GM12891 (cell line): ENCODE measurements around the gene TBXAS1.

ENCODE experiments used
- DNase-seq: peaks from one replicate; pipeline ENCODE4 v3.0.0; 2011; ENCODE audit warnings: low spot score; ENCODE audit not compliant: insufficient read length
- FAIRE-seq: peaks from 2 replicates; lab custom pipeline; 2011; peaks lifted over from hg19 to GRCh38; lab: Jason Lieb, UNC
- PAX5 ChIP-seq: IDR thresholded peaks from 2 replicates; pipeline ENCODE4 v1.6.1; 2011; ENCODE audit warnings: low read length, moderate library complexity, mild to moderate bottlenecking; ENCODE audit not compliant: insufficient read depth, severe bottlenecking
- POLR2A ChIP-seq: IDR thresholded peaks from 2 replicates; pipeline ENCODE4 v1.6.1; 2011; ENCODE audit warnings: low read depth, low read length, control low read depth
- POLR2AphosphoS5 ChIP-seq: IDR thresholded peaks from 2 replicates; pipeline ENCODE4 v1.6.1; 2011; ENCODE audit warnings: low read depth, low read length, control low read depth
- POU2F2 ChIP-seq: IDR thresholded peaks from 2 replicates; pipeline ENCODE4 v1.6.1; 2011; ENCODE audit warnings: low read depth, mild to moderate bottlenecking, control low read depth, low read length, moderate library complexity
- SPI1 ChIP-seq: IDR thresholded peaks from 2 replicates; pipeline ENCODE4 v1.6.1; 2011; ENCODE audit warnings: low read depth, low read length, control low read depth
- TAF1 ChIP-seq: IDR thresholded peaks from 2 replicates; pipeline ENCODE4 v1.6.1; 2011; ENCODE audit warnings: low read depth, low read length, control low read depth

TBXAS1 gene

GRCh38 chr7:139884441-139884840, 55.4 kb downstream of the TBXAS1 start:
- DNase-seq (no peak), FAIRE-seq (no peak)
- no peak for TF ChIP-seq TAF1
- TF ChIP-seq PAX5 = no peak
- no peak for TF ChIP-seq SPI1
- TF ChIP-seq POU2F2 = no peak
- no peak for TF ChIP-seq POLR2A
- TF ChIP-seq POLR2AphosphoS5 = no peak

GRCh38 chr7:139885511-139885910, 56.4 kb downstream of the TBXAS1 start:
- FAIRE-seq = no peak
- TF ChIP-seq SPI1 (no peak), POLR2AphosphoS5 (no peak), PAX5 (no peak), TAF1 (no peak), POLR2A (no peak), POU2F2 (no peak)

GRCh38 chr7:139886206-139886605, 57.1 kb downstream of the TBXAS1 start:
- DNase-seq = no peak
- FAIRE-seq = no peak

More at GRCh38 chr7:139885511-139885910, 56.4 kb downstream of the TBXAS1 start:
- no peak for DNase-seq

GRCh38 chr7:139886899-139887298, 57.8 kb downstream of the TBXAS1 start:
- no peak for FAIRE-seq
- TF ChIP-seq PAX5 (no peak), POU2F2 (no peak), POLR2A (no peak), POLR2AphosphoS5 (no peak), TAF1 (no peak), SPI1 (no peak)
- no peak for DNase-seq

More at GRCh38 chr7:139886206-139886605, 57.1 kb downstream of the TBXAS1 start:
- TF ChIP-seq POLR2A = no peak
- TF ChIP-seq TAF1 = no peak
- TF ChIP-seq PAX5 = no peak
- no peak for TF ChIP-seq POLR2AphosphoS5
- TF ChIP-seq POU2F2 = no peak
- TF ChIP-seq SPI1 = no peak

- TF ChIP-seq POLR2A = no peak
- no peak for TF ChIP-seq TAF1
- no peak for TF ChIP-seq POLR2AphosphoS5
- TF ChIP-seq PAX5 = no peak
- no peak for TF ChIP-seq POU2F2
- no peak for TF ChIP-seq SPI1
- no peak for FAIRE-seq
- no peak for DNase-seq
Observed at GRCh38 chr7:139887992-139888481, 59.0 kb downstream of the TBXAS1 start.

GRCh38 chr7:139889186-139889871, 60.3 kb downstream of the TBXAS1 start:
- FAIRE-seq = no peak

GRCh38 chr7:139893461-139893860, 64.4 kb downstream of the TBXAS1 start:
- DNase-seq (no peak), FAIRE-seq (no peak)
- no peak for TF ChIP-seq POLR2AphosphoS5
- TF ChIP-seq SPI1 = no peak
- TF ChIP-seq TAF1 = no peak
- TF ChIP-seq PAX5 = no peak
- TF ChIP-seq POLR2A = no peak
- TF ChIP-seq POU2F2 = no peak

More at GRCh38 chr7:139889186-139889871, 60.3 kb downstream of the TBXAS1 start:
- DNase-seq = no peak
- TF ChIP-seq SPI1 = no peak
- no peak for TF ChIP-seq POLR2AphosphoS5
- no peak for TF ChIP-seq POU2F2
- TF ChIP-seq PAX5 = no peak
- no peak for TF ChIP-seq TAF1

GRCh38 chr7:139893999-139894398, 64.9 kb downstream of the TBXAS1 start:
- DNase-seq (no peak), FAIRE-seq (peak; percentile 35)
- TF ChIP-seq POLR2A (no peak), POLR2AphosphoS5 (no peak)

GRCh38 chr7:139895141-139895829, 66.2 kb downstream of the TBXAS1 start:
- DNase-seq (no peak), FAIRE-seq (peak; percentile 48)
- TF ChIP-seq POLR2A (no peak), TAF1 (no peak), PAX5 (no peak), POLR2AphosphoS5 (no peak), POU2F2 (no peak), SPI1 (no peak)

- TF ChIP-seq POLR2AphosphoS5 (no peak), TAF1 (no peak), POU2F2 (no peak), POLR2A (no peak), PAX5 (no peak), SPI1 (no peak)
- FAIRE-seq = no peak
- DNase-seq = no peak
Observed at GRCh38 chr7:139896288-139896687, 67.2 kb downstream of the TBXAS1 start.
